GM18951 (cell line): ENCODE data around the gene DSE.
A peak's percentile ranks its signal among the peaks of the same experiment; 100 is the strongest.

Source experiments
- POLR2A ChIP-seq: IDR thresholded peaks from 4 replicates; pipeline ENCODE4 v1.6.1; 2011; ENCODE audit warnings: mild to moderate bottlenecking; ENCODE audit not compliant: insufficient read length, insufficient read depth; ENCODE audit errors: extremely low read depth
- in situ Hi-C: fragments of 300-500 bp; cut with MboI; formaldehyde crosslinking; loops from one replicate; pipeline ENCODE4 v1.12.0; 2022; ENCODE audit warnings: low sequenced_read_pairs, mixed read lengths, inconsistent platforms; ENCODE audit not compliant: unreplicated experiment

DSE gene

DNA sequence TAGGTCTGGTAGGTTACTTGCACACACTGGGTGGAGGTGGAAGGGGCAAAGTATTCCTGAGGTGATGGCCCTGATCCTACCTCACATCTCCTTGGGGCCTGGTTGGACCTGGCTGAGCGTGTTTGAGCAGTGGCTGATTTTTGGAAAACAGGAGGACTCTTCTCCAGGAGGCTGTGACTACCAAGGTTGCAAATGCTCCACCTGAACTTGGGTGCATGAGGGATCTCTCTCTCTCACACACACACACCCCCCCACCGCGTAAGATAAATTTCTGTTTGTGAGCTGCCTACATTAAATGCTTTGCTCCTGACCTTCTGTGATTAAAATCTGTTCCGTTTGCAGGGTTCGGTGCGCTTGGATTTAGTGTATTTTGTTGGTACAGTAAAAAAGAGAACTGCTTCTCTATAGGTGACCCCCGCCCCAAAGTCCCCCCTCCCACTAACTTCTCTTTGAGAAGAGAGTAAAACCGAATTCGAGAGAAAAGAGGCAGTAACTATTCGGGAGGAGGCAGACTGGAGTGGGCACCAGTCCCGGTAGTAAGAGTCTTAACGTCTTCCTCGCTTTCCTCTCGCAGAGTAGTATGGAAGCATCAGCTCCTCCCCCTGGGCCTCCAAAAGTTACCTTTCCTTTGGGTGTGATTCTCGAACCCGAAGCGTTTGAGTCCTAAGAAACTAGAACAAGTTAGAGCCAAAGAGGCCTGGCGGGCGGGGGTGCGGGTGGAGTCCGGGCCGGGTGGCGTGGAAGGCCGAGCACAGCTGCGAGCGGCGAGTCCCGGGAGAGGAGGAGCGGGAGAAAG lies 585 bp upstream of the DSE start:
- TF ChIP-seq POLR2A: no peak
- in situ Hi-C loops: no loop called here

DNA sequence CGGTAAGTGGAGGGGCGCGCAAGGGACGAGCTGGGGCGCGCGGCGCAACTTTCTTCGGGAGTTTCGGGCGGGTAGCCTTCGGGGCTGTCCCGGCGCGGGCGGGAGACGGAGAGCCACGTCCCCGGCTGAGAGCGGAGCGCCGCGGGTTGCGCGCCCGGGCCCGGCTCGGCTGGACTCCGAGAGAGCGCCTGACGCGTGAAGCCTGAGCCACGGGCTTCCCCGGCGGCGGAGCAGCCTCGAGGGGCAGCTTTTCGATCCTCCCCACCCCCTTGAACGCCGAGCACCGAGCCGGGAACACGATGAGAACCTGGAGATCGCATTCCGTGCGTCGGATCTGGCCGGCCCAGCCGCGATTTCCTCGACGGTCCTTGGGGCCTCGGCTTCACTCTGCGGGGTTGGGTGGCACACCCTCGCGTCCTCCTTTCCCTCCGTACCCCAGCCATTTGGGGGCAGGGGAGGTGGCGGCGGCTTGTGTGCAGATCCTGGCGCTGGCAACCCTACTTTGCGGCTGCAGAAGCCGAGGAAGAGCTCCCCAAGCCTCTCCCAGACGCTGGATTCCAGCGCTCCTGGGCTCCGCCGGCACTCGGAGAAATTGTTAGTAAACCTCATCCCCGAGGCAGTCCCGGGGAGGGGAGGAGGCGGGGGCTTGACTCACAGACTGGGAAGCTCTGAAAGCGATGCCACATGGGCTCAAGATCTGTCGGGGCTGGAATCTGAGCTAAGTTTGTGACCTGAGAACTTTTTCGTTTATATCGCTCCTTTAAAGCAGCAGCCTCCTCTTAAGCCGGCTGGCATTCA lies 572 bp downstream of the DSE start:
- TF ChIP-seq POLR2A: no peak
- in situ Hi-C loops: no loop called here

DNA sequence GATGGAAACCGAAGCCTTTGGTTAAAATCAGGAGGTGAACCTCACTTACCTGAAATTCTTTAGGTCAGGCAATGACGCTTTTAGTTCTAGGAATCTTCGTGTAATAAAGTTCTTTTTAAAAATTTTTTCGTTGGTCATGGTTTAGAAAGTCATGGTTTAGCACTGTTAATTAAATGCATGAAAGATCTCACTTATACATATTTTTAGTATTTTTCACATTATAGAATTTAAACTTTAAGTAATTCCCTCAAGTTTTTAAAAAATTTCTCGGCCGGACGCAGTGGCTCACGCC lies 1.1 kb downstream of the DSE start:
- in situ Hi-C loops: no loop called here
- TF ChIP-seq POLR2A: no peak

DNA sequence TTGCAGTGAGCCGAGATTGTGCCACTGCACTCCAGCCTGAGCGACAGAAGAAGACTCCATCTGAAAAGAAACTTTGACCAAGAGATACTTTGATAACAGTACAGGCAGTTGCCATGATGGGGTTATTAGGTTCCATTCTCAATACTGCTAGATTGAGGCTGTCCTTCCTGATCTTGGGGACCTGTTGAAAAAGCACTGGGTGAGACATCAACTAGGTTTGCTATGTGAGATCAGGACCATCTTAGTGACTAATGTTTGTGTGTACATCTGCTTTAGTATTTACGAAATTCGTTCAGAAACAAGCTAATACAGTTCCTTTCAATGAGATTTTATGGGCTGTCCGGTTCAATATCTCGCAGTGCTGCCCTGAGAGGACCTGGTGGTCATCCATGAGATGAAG lies 2.6 kb downstream of the DSE start:
- TF ChIP-seq POLR2A: no peak
- in situ Hi-C loops: no loop called here

DNA sequence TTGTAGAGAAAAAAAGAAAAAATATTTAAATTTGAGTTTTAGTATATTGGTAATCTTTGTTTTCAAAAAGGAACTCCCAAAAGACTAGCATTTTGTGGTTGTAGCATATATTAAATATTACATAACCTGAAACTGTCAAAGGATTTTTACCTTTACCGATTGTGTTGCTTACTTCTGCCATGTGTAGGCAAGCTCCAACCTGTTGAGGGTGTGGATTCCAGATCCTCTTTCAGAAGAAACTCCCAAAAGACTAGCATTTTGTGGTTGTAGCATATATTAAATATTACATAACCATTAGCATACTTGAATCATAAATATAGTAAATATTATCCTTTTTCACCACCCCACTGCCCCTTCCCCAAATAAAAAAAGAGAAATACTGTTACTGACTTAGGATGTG lies 3.2 kb downstream of the DSE start:
- in situ Hi-C loops: no loop called here
- TF ChIP-seq POLR2A: no peak

DNA sequence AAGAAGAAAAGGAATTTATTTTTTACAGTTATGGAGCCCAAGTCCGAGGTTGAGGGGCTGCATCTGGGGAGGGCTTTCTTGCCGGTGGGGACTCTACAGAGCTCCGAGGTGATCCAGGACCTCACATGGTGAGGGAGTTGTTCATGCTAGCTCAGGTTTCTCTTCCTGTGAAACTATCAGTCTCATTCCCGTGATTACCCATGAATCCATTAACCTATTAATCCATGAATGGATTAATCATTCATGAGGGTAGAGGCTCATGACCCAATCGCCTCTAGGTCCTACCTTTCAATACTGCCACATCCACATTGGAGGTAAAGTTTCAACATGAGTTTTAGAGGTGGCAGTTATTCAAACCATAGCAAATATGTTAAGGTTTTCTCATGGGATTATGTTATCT lies 3.8 kb downstream of the DSE start:
- TF ChIP-seq POLR2A: no peak

DNA sequence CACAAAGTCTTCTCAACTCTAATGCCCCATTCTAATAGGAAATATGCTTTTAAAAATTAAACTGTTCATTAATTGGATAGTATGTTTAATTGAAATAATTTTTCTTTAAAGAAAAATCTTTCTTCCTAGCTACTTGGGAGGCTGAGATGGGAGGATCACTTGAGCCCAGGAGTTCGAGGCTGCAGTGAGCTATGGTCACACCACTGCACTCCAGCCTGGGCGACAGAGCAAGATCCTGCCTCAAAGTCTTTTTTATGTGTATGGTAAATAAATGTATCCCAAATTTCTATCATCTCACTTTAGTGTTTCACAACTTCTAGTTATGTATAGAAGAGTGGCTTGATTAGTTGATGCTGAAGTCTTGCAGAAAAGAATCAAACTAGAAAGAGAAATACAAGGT lies 4.5 kb downstream of the DSE start:
- in situ Hi-C loops: no loop called here
- no peak for TF ChIP-seq POLR2A

More for the DNA sequence above, 3.8 kb downstream of the DSE start:
- in situ Hi-C loops: no loop called here

DNA sequence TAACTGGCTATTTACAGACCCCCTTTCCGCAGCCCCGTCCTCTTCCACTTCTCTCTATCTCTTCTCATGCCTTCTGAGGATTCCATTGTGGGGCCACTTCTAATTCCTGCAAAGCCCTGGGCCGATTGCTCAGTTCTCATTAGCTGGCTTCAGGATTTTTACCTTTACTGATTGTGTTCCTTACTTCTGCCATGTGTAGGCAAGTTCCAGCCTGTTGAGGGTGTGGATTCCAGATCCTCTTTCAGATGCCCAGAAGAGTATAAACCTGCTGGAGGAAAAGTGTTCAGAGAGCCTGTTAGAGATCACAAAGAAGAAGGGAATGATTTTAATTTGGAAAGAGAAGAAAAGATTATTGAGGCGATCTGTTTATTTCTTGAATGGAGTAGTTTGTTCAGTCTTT lies 5.4 kb downstream of the DSE start:
- in situ Hi-C loops: no loop called here
- TF ChIP-seq POLR2A: no peak

DNA sequence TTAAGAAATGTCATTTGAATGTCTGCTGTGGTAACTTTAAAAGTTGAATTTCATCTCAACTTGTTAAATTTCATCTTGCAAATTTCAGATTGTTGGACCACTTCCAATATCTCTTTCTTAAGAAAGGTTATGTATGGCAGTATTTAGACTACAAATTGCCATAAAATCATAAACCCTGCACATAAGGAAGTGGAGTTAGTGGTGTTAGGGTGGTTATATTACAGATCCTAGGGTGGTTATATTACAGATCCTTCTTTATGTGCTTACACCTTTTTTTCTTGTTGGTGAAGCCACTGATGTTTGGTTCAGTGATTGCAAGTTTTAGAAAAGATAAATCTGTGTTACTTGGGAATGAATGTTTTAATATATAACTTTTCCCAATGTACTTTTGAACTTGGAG lies 9.0 kb downstream of the DSE start:
- no peak for TF ChIP-seq POLR2A
- in situ Hi-C loops: no loop called here

DNA sequence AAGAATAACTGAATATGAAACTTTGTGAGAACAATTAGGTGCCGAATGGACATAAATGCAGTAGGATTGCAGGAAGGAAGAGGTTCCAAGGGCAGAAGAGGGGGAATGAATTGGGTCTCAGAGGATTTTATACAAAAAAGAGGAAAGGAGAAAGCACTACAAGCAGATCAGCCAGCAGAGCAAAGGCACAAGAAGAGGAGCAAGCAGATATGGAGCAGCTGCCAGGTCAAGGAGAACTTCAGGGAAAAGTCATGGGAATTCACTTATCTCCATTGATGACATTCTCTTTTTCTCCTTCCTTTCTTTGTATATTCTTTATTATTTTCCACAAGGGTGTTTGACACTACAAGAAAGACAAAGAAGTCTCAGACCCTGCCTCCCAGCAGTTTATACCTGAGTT lies 9.6 kb downstream of the DSE start:
- in situ Hi-C loops: no loop called here
- no peak for TF ChIP-seq POLR2A

DNA sequence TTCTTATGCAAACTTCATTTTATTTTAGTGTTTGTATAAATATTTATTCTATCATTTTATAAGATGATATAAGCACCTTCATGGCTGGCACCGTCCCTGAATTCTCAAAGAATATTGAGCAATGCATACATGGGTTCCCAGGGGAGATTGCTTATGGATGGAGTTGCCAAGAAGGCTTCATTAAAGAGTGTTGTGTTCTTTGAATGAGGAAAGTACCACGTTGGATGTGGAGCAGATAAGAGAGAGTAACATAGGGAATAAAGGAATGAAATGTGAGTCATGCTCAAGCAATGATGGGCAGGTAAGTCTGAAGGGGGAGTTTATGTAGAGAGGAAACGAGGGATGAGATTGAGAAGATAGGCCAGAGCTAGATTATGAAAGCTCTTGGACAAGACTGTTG lies 10.3 kb downstream of the DSE start:
- in situ Hi-C loops: no loop called here
- no peak for TF ChIP-seq POLR2A

DNA sequence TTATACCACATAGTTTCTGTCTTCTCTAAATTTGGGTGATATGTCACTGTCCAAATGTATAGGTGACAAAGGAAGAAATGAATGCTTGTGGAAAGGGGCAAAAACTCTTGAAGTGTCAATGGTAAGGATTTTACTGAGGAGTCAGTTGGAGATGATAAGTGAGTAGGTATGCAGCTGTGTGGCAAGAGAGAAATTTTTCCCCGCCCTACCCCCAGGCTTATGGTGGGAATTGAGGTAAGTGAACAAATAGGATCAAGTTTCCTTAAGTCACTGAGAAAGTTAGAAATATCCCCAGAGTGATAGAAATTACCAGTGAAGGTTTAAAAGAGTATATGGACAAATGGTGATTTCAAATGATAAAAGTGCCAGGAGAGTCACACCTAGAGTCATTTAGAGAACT lies 11.8 kb downstream of the DSE start:
- in situ Hi-C loops: no loop called here
- no peak for TF ChIP-seq POLR2A

DNA sequence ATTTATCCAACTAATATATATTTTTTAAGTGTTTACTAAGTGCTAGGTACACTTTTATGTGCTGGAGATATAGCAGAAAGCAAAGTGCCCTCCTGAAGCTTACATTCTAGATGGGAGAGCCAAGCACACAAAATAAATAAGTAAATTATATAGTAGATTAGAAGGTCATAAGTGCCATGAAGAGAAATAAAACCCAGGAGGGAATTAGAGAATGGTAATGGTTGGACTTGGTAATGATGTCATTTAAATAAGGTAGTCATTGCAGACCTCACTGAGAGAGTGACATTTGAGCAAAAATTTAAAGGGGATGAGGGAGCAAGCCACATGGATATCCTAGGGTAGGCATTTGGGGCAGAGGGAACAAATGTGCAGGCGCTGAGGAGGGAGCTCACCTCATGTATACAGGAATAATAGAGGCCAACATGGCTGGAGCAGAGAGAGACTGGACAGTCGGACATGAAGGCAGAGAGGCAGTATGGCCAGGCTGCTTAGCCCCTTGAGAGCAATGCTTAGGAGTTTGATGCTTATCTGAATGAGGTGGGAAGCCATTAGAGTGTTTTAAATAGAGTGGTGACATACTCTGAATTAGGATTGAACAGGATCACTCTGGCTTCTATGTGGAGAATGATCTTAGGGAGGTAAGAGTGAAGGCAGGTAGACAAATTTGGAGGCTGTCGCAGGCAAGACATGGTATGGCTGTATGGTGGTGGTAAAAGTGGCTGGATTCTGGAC lies 14.1 kb downstream of the DSE start:
- peak; percentile 16 for TF ChIP-seq POLR2A
- in situ Hi-C loops: no loop called here

DNA sequence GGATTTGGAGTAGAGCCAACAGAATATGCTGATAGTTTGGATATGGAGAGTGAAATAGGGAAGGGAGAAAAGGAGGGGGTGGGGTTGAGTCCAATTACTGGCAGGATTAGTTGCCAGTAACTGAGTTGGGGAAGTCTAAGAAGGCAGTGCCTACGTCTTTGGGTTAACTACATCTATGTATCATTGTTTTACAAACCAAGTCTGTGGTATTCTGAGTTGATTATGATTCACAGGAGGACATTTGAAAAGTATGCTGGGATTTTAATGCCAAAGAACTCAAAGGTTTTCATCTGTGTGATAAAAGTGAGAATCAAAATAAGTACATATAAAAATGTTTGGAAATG lies 14.7 kb downstream of the DSE start:
- TF ChIP-seq POLR2A: no peak

More for the DNA sequence above, 14.7 kb downstream of the DSE start:
- in situ Hi-C loops: no loop called here
